G401 (cell line): ENCODE data around the gene EAF1. TPM values are rescaled to one million over a fixed set of nuclear protein-coding genes. Genes with fewer than 3 reads are reported as not detected.
"Not testable (repeated sequence)": the region's sequence is repeated elsewhere in the genome, so short reads cannot be mapped to it uniquely, and the experiment has no call there.

Source experiments
- DNase-seq: peaks from one replicate; pipeline ENCODE4 v3.0.0-alpha.2; 2015; ENCODE audit warnings: low spot score
- in situ Hi-C: cut with HindIII; loops from 2 replicates; pipeline ENCODE4 v1.10.0; 2016; ENCODE audit warnings: low sequenced_read_pairs, mixed read lengths
- total RNA-seq: library from RNA; depleted of rRNA; stranded (reverse); fragments of >200 nt; shearing (Covaris generic); gene quantifications from 2 replicates; pipeline ENCODE4 v1.2.3, GENCODE V29; 2014; rRNA removed

The EAF1 gene
- total RNA-seq, result 18.7 and 18.9 TPM in 2 replicates

DNA sequence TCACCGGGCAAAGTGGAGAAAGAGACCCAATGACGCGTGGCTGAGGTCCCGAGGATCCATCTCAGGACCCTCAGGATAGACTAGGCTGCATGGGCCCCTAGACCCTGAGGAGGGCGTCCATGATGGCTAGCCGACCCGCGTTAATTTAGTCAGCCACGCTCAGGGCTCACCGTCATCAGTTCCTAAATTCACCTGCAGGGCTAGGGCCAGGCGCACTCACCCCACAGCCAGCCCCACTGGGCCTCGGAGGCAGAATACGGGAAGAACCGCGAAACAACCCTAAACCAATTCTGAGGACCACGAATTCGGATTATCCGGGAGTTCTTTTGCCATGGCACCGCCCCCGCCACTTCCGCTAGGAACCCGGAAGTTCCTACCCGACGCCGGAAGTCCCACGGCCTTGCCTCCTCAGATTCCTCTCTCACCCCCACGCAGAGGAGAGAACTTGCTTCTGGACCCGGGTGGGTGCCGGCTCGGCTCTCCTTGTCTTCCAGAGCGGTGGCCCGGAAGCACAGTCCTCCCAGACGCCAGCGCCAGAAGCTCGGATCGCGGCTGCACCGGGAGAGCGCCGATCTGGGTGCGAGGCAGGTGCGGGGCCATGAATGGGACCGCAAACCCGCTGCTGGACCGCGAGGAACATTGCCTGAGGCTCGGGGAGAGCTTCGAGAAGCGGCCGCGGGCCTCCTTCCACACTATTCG lies at the start of gene EAF1, which contains the start of gene METTL6:
EAF1 (plus strand) TSS at position 417 of the 699 bp plus-strand sequence; CDS start at position 599, 182 bp downstream.
METTL6 (minus strand) TSS at position 363 of the 699 bp plus-strand sequence. CDS start 1,033 bp downstream, outside the sequence.
- in situ Hi-C loops, result no loop called here

DNA sequence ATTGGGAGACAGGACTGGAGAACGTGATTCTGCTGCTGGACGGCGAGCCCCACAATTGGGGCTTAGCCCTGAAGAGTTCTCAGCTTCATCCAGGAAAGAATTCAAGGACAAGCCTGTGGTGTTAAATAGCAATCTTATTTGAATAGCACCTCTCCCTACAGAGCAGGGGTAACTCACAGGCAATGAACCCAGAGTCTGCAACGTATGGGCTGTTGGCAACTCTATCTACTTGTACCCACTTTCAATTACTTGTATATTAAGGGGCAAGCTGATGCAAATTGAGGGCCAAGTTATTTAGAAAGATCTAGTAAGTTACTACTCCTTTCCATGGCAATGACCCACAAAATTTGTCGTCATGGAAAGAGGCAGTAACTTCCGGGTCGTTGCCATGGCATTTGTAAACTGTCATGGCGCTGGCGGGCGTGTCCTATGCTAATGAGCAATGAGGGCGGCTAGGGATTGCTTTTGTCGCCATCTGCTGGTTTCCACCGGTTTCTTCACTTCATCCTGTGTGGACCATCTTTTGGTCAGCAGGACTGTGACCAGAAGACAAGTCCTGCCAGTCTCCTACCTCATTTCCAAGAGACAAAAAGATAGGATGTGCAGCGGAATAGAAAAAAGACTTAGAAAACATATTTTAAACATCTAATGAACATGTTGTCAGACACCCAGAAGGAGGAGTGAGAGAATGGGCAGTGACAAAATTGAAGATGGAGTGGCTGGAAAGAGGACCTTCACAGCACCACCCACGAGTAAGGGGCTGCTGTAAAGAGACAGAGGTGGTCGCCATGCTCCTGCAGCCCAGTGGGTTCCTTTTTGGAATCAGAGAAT lies 49.2 kb upstream of the EAF1 start:
- DNase-seq, result peak; percentile 94
- in situ Hi-C loops, result no loop called here

More for the DNA sequence above, at the start of gene EAF1, which contains the start of gene METTL6:
- peak; percentile 88 for DNase-seq

DNA sequence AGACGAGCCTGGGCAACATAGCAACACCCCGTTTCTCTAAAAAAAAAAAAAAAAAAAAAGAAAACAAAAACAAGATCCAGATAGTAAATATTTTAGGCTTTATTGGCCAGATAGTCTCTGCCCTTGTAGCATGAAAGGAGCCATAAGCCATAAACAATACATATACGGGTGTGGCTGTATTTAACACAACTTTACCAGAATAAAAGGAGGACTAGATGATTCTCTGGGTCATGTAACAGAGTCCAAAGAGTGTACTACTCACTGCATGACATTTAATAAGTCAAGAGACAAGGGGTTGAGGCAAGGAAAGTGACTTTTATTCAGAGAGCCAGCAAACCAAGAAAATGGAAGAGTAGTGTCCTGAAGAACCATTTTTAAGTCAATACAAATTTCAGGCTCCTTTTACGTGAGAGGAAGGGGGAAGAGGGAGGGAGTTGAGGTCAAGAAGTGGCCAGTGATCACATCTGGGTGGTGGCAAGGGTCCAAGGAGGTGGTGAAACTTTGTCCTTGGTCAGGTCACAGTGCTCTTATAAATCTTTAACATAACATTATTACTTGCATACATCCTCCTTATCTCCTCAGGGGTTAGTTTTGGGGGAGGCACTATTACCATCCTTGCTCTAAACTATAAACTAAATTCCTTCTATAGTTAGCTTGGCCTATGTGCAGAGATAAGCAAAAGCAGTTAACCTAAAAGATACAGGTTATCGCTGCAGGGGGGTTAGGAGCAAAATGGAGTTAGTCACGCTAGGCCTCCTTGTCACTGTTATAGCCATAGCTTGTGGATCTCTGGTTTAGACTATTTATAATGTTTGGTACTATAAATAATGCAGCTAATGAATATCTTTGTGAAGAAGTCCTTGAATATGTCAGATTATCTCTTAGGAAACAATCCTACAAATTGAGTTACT lies 46.2 kb upstream of the EAF1 start:
- in situ Hi-C loops, result no loop called here
- DNase-seq, result no peak

DNA sequence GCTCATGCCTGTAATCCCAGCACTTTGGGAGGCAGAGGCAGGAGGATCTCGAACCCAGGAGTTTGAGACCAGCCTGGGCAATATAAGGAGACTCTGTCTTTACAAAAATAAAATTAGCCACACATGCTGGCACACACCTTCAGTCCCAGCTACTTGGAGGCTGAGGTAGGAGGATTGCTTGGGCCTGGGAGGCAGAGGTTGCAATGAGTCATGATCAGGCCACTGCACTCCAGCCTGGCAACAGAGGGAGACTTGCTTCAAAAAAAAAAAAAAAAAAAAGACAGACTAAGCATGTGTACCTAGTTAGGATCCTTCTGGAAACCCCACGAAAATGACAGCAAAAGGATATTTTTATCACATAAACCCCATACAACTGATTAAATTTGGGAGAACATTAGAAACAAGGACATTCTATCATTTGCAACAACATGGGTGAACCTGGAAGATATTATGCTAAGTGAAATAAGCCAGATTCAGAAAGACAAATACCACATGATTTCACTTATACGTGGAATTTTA lies 44.9 kb upstream of the EAF1 start:
- in situ Hi-C loops, result no loop called here

DNA sequence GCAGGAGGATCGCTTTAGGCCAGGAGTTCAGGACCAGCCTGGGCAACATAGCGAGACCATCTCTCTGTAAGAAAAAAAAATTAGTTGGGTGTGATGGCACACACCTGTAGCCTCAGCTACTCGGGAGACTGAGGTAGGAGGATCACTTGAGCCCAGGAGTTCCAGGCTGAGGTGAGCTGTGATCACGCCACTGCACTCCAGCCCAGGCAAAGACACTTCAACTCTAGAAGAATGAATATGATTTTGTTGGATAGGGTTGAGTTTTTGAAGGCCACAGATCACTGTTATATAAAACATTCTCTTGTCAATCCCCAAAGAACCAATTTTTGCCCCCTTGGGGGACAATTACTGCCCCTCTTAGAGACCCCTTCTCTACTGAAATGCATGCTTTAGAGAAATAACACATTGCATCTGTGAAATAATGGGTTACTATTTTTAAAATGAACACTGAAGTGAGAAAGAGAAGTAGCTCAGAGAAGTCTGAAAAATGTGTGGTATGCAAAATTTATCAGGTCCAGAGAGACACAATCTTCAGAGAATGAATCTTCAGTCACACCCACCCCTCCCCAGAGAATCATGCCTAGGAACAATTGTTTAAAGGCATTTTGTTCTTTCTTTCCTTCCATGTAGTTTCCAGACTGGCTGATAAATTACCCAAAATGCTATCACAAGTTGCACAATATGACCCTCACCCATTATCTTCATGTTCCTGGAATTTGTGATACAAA lies 42.7 kb upstream of the EAF1 start:
- DNase-seq, result no peak

More for the DNA sequence above, 44.9 kb upstream of the EAF1 start:
- no peak for DNase-seq

DNA sequence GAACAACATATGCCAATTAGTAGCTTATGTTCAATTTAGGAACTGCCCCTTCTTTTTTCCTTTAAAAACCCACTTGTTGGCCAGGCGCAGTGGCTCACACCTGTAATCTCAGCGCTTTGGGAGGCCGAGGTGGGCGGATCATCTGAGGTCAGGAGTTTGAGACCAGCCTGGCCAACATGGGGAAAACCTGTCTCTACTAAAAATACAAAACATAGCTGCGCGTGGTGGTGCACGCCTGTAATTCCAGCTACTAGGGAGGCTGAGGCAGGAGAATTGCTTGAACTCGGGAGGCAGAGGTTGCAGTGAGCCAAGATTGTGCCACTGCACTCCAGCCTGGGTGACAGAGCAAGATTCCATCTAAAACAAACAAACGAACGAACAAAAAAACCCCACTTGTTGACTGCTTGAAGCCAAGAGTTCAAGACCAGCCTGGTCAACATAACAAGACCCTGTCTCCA lies 42.1 kb upstream of the EAF1 start:
- DNase-seq, in situ Hi-C loops: not testable (repeated sequence)

More for the DNA sequence above, 42.7 kb upstream of the EAF1 start:
- in situ Hi-C loops, result no loop called here

DNA sequence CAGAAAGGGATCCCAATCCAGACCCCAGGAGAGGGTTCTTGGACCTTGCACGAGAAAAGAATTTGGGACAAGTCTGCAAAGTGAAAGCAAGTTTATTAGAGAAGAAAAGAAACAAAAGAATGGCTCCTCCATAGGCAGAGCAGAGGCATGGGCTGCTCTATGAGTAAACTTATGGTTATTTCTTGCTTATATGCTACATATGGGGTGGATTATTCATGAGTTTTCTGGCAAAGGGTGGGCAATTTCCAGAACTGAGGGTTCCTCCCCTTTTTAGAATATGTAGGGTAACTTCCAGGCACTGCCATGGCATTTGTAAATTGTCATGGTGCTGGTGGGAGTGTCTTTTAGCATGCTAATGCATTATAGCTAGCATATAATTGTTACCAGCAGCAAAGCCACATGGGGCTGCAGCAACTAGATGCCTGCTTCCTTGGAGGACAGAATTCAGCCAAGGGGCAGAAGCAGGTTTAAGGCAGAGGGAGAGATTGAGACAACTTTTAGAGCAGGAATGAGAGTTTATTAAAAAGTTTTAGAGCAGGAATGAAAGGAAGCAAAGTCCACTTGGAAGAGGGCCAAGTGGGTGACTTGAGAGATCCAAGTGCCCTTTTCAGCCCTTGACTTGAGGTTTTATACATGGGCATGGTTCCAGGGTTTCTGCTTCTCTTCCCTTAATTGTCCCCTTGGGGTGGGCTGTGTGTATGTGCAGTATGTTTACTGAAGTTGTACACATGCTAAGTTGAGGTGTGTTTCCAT lies 41.3 kb upstream of the EAF1 start:
- DNase-seq, result no peak
- in situ Hi-C loops, result no loop called here

DNA sequence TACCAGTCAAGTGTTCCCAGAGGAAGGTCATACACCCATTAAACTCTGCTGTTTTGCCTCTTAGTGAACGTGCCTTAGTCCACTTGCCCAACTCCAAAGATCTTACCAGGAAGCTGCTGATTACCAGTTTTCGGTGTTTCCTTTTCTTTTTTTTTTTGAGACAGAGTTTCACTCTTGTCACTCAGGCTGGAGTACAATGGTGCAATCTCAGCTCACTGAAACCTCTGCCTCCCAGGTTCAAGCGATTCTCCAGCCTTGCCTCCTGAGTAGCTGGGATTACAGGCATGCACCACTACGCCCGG lies 40.8 kb upstream of the EAF1 start:
- in situ Hi-C loops, DNase-seq: not testable (repeated sequence)

DNA sequence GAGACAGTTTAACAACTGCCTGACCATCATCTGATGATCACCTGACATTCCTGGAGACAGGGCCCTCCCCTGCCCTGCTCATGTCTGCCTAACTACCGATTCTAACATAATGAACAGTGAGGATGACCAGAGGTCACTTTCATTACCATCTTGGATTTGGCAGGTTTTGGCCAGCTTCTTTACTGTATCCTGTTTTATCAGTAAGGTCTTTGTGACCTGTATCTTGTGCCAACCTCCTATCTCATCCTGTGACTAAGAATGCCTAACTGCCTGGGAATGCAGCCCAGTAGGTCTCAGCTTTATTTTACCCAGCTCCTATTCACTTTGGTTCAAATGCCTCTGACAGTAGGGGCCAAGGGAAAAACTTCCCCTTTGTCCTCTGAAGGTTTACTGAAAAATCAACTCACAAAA lies 40.2 kb upstream of the EAF1 start:
- in situ Hi-C loops, result no loop called here
- DNase-seq, result no peak

DNA sequence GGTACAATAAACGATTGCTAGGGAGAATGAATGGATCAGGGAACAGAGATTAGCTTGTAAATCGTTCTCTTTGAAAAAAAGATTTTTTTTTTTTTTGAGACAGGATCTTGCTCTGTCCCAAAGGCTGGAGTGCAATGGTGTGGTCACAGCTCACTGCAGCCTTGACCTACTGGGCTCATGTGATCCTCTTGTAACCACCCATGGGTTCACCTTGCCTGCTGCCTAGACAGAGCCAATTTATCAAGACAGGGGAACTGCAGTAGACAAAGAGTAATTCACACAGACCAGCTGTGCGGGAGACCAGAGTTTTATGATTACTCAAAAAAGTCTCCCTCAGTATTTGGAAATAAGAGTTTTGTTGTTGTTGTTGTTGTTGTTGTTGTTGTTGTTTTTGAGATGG lies 39.7 kb upstream of the EAF1 start:
- in situ Hi-C loops, result no loop called here
- DNase-seq, result no peak

DNA sequence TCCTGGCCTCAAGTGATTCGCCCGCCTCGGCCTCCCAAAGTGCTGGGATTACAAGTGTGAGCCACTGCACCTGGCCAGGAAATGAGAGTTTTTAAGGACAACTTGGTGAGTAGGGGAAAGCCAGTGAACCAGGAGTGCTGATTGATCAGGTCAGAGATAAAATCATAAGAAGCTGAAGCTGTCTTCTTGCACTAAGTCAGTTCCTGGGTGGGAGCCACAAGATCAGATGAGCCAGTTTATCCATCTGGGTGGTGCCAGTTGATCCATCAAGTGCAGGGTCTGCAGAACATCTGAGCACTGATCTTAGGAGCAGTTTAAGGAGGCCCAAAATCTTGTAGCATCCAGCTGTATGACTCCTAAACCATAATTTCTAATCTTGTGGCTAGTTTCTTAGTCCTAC lies 39.1 kb upstream of the EAF1 start:
- DNase-seq, in situ Hi-C loops: not testable (repeated sequence)

DNA sequence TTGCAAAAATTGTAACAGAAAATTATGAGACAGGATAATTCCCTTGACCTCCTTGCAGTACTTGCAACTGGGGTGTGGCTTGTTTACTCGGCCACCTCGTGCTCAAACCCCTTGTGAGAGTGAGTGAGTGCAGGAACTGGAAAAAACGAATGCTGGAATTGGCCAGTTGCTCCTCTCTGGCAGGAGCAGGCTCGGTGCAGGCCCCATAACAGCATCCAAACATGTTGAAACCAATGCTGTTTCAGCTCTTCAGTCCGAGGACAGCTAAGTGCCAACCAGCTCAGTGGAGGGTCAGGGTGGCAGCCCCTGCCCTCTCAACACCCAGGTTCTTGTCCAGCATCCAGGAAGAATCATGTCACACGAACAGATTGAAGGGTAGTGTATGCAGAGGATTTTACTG lies 36.9 kb upstream of the EAF1 start:
- DNase-seq, result no peak
- in situ Hi-C loops, result no loop called here

DNA sequence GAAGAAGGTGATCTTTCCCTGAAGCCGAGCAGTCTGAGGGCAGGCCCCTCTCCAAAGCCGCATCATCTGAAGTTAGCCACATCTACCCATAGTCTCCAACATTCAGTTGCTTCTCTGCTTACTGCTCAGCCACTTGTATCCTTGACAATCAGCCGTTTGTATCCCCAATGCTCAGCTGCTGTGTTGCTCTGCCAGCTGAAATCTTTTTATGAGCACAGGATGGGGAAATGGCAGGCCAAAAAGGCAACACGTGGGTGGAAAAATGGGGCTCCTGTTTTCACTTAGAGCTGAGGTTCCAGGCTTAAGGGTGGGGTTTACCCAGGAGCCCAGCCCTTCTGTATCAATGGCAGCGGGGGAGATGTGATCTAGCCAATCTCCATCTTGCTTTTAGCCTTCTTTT lies 36.4 kb upstream of the EAF1 start:
- no peak for DNase-seq
- in situ Hi-C loops, result no loop called here

DNA sequence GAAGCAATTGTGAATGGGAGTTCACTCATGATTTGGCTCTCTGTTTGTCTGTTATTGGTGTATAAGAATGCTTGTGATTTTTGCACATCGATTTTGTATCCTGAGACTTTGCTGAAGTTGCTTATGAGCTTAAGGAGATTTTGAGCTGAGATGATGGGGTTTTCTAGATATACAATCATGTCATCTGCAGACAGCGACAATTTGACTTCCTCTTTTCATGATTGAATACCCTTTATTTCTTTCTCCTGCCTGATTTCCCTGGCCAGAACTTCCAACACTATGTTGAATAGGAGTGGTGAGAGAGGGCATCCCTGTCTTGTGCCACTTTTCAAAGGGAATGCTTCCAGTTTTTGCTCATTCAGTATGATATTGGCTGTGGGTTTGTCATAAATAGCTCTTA lies 34.1 kb upstream of the EAF1 start:
- DNase-seq, in situ Hi-C loops: not testable (repeated sequence)

DNA sequence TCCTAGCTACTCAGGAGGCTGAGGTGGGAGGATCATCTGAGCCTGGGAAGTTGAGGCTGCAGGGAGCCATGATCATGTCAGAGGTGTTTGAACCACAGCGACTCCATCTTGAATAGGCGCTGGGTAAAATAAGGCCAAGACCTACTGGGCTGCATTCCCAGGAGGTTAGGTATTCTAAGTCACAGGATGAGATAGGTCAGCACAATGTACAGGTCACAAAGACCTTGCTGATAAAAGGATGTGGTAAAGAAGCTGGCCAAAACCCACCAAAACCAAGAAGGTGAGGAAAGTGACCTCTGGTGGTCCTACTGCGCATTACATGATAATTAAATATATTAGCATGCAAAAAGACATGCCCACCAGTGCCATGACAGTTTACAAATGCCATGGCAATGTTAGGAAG lies 28.7 kb upstream of the EAF1 start:
- peak; percentile 8 for DNase-seq
- in situ Hi-C loops, result not testable (repeated sequence)

DNA sequence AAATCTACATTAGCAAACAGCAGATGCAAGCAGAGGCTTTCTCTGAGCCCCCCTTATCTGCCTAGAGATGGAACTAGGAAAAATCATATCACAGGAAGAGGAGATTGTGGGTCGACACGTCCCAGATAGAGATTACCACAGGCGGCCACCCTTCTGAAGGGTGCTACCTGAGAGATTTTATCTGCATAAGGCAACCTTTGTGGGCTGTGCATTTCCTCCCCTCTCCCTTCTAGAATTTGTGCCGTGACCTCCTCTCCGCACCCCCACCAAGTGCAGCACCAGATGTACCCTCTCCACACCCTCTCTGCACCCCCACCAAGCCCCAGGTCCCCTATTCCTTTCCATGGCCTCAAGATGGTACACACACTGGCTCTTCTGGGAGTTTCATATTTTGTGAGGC lies 27.4 kb upstream of the EAF1 start:
- DNase-seq, result no peak
- in situ Hi-C loops, result no loop called here

DNA sequence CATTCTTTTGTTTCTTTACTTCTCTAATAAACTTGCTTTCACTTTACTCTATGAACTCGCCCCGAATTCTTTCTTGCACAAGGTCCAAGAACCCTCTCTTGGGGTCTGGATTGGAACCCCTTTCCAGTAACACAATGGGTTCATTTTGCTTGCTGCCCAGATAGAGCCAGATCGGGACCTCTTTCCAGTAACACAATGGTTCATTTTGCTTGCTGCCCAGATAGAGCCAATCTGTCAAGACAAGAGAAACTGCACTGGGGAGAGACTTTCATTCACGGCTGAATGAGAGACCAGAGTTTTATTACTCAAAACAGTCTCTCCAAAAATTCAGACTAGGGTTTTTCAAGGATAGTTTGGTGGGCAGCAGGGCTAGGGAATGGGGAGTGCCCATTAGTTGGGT lies 25.5 kb upstream of the EAF1 start:
- in situ Hi-C loops, result no loop called here
- DNase-seq, result no peak

DNA sequence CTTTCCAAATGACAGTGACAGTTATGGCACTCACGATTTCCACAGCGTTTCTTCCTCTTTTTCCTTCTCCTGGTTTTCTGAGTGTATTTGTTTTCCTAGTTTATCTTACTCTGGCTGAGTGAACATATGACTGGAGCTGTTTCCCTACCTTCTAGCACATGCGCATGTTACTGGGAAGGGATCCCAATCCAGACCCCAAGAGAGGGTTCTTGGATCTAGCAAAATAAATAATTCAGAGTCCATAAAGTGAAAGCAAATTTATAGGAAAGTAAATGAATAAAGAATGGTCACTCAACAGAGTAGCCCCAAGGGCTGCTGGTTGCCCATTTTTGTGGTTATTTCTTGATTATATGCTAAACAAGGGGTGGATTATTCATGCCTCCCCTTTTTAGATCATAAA lies 23.9 kb upstream of the EAF1 start:
- in situ Hi-C loops, result no loop called here
- DNase-seq, result no peak
